Prostate gland (tissue), 2 donors: ENCODE data around the gene ACTC1. TPM values are rescaled to one million over a fixed set of nuclear protein-coding genes. Genes with fewer than 3 reads are reported as not detected.

Source experiments
- DNase-seq: peaks from one replicate; pipeline ENCODE4 v3.0.0-alpha.2; 2019; ENCODE audit warnings: low spot score
- H3K27ac ChIP-seq, 2 donors: fragments of 200-600 bp; sonication (generic); 2 replicates each; pipeline ENCODE4 v1.5.1; 2017 to 2019
- H3K27me3 ChIP-seq: fragments of 200-600 bp; sonication (generic); replicated peaks from 2 replicates; pipeline ENCODE4 v1.5.1; 2019; ENCODE audit not compliant: insufficient read depth
- H3K36me3 ChIP-seq, 2 donors: fragments of 200-600 bp; sonication (generic); 1 replicate in 1 of 2; 2 replicates in 1 of 2; pipeline versions ENCODE4 v1.5.1 to v1.8.1; 2017 to 2019
- H3K4me1 ChIP-seq: fragments of 200-600 bp; sonication (generic); replicated peaks from 2 replicates; pipeline ENCODE4 v1.5.1; 2019
- H3K4me3 ChIP-seq, 2 donors: fragments of 200-600 bp; sonication (generic); 2 replicates each; pipeline ENCODE4 v1.5.1; 2017 to 2019
- H3K9me3 ChIP-seq: fragments of 200-600 bp; sonication (generic); 2 replicates; pipeline ENCODE4 v1.5.1; 2017
- POLR2A ChIP-seq: fragments of 450-650 bp; IDR thresholded peaks from one replicate; pipeline ENCODE4 v1.6.1; 2016; ENCODE audit warnings: antibody characterized with exemption, mild to moderate bottlenecking
- POLR2AphosphoS5 ChIP-seq: sonication (generic); formaldehyde crosslinking; IDR thresholded peaks from one replicate; pipeline ENCODE4 v1.6.1; 2017; ENCODE audit warnings: antibody characterized with exemption
- WGBS: methylation state at CpG from one replicate; pipeline ENCODE4 v1.1.5; 2018; 5-methylcytosine and 5-hydroxymethylcytosine counted together
- intact Hi-C: fragments of 100-400 bp; cut with DNase I; formaldehyde crosslinking; loops from one replicate; pipeline ENCODE4 v1.14.2; 2022
- total RNA-seq, 2 donors: library from RNA; depleted of rRNA; stranded (reverse); fragments of >200 nt; gene quantifications; one replicate each; pipeline ENCODE4 v1.1.0, GENCODE V29; 2016
- TF ChIP-seq, protein P1 (sequence below), 4 experiments: fragments of 200-600 bp in 2 of 4; fragments of 450-650 bp in 2 of 4; sonication (generic) in 2 of 4; IDR thresholded peaks; 1 replicate in 3 of 4; 2 replicates in 1 of 4; pipeline ENCODE4 v1.5.1; 2016 to 2019; ENCODE audit warnings: antibody characterized with exemption in 4 of 4, mild to moderate bottlenecking in 2 of 4, moderate library complexity in 2 of 4

Gene ACTC1
- total RNA-seq, 2 donors from 2014 or later, result 9.6 to 21.5 TPM

DNA sequence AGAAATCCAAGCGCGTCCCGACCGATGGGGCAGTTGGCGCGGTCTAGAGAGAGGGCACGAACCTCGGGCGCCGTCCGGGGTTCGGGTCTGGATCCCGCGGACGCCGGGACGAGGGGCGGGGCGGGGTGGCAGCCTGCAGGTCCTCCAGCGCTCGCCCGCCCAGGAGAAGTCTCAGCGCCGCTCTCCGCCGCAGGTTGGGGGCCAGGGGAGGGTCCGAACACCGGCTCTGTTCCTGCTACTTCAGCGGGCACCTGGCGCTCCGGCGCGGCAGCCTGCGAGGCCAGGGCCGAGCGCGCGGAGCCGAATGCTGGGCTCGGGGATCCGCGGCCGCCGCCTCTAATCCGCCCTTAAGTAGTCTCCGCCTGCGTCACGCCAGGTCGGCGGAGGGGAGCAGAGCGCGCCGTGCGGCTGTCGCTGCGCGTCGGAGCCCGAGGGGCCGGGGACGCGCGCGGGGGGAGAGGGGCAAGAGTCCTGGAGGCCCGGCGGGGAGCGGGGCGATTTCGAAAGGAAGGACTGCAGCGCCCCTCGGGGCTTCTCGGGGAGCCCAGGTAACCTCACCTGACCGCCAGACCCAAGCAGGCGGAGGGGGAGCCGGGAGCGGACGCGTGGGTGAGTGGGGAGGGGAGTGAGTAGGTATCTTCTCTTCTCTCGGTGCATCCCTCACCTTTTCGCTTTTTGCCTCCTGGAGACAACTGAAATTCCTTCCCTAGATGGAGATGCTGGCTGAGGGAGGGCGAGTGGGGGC is 40.5 kb downstream of the ACTC1 start, which contains the start of gene GJD2:
TSS of gene GJD2 (minus strand) at position 325 of the 745 bp plus-strand sequence. CDS start 510 bp downstream, outside the sequence.
- Histone ChIP-seq H3K27me3 (peaks cover 9% of the 10 kb centered on the region), H3K4me3 (peak within 1 kb of the TSS; percentile 14 to 19), H3K9me3 (no peaks in the 10 kb centered on the region), H3K27ac (no peak within 1 kb of the TSS), H3K4me1 (no peaks in the 10 kb centered on the region), H3K36me3 (no peaks in the 10 kb centered on the region)
- TF ChIP-seq POLR2A, result no peak
- TF ChIP-seq, protein P1, sequence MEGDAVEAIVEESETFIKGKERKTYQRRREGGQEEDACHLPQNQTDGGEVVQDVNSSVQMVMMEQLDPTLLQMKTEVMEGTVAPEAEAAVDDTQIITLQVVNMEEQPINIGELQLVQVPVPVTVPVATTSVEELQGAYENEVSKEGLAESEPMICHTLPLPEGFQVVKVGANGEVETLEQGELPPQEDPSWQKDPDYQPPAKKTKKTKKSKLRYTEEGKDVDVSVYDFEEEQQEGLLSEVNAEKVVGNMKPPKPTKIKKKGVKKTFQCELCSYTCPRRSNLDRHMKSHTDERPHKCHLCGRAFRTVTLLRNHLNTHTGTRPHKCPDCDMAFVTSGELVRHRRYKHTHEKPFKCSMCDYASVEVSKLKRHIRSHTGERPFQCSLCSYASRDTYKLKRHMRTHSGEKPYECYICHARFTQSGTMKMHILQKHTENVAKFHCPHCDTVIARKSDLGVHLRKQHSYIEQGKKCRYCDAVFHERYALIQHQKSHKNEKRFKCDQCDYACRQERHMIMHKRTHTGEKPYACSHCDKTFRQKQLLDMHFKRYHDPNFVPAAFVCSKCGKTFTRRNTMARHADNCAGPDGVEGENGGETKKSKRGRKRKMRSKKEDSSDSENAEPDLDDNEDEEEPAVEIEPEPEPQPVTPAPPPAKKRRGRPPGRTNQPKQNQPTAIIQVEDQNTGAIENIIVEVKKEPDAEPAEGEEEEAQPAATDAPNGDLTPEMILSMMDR (IDR thresholded peaks at IDR 0.05), result no peak
- no peak for TF ChIP-seq POLR2AphosphoS5
- intact Hi-C loops, result no loop called here
- 3% methylated on average over 59 of the region's 81 CpGs for WGBS
- DNase-seq, result no peak

DNA sequence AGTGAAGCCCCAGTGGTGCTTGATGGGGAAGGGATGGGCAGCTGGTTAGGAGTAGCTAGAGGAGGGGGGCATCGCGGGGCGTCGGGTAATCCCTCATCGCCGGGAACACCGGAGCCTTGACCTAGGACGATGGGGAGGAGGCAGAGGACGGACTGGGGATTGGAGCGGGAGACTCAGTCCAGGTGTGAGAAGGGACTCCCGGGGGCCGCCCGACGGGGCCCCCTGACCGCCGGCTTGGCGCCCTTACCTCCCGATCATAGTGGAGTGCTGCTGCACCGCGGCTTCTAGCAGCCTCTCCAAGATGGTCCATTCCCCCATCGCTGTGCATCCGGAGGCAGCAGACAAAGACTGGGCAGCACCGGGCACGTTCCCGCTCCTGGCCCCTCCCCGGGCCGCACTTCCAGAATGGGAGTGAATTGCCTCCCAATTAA is 41.2 kb downstream of the ACTC1 start:
- H3K27me3 ChIP-seq, result peaks cover 9% of the 10 kb centered on the region

DNA sequence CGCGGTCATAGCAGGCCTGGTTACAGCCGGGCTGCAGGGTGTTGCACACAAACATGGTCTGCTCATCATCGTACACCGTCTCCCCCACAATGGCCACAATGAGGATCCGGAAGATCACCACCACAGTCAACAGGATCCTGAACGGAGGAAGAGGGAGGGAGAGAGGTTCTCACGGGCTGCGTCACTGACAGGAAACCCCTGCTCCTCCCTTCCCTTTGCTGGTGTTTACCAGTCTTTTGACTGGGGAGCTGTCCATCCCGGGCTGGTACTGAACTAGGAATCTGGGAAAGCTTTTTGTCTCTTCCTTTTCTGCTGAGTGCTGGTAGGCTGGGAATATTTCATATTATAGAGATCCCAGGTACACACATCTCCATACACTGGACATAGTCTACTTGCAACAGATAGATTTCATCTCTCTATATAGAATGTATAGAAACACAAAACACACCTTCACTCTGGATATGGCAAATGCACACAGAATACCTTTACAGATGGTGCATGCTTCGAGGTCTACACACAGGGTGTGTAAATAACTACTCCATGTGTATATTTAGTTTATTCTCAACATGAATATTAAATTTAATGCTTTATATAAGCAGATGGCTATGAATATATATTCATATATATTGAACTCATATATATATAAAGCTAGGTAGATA is 42.0 kb downstream of the ACTC1 start:
- TF ChIP-seq POLR2A, result no peak
- TF ChIP-seq POLR2AphosphoS5, result no peak
- TF ChIP-seq, protein P1 (IDR thresholded peaks at IDR 0.05), result no peak
- H3K36me3 ChIP-seq, result no peaks in the 10 kb centered on the region
- WGBS, result 33% methylated on average over 11 of the region's 11 CpGs
- H3K9me3 ChIP-seq, result no peaks in the 10 kb centered on the region
- no peak overlapping the region for H3K27ac ChIP-seq
- H3K4me3 ChIP-seq, result no peak overlapping the region
- intact Hi-C loops, result no loop called here
- no peaks in the 10 kb centered on the region for H3K4me1 ChIP-seq
- H3K27me3 ChIP-seq, result peaks cover 9% of the 10 kb centered on the region
- DNase-seq, result no peak

More for the DNA sequence above, 41.2 kb downstream of the ACTC1 start:
- Histone ChIP-seq H3K27ac (no peak overlapping the region), H3K36me3 (no peaks in the 10 kb centered on the region), H3K9me3 (no peaks in the 10 kb centered on the region), H3K4me3 (no peak overlapping the region), H3K4me1 (no peaks in the 10 kb centered on the region)
- 6% methylated on average over 27 of the region's 27 CpGs for WGBS
- DNase-seq, result no peak
- intact Hi-C loops, result no loop called here
- TF ChIP-seq POLR2AphosphoS5, result no peak
- no peak for TF ChIP-seq POLR2A
- TF ChIP-seq, protein P1 (IDR thresholded peaks at IDR 0.05), result no peak

DNA sequence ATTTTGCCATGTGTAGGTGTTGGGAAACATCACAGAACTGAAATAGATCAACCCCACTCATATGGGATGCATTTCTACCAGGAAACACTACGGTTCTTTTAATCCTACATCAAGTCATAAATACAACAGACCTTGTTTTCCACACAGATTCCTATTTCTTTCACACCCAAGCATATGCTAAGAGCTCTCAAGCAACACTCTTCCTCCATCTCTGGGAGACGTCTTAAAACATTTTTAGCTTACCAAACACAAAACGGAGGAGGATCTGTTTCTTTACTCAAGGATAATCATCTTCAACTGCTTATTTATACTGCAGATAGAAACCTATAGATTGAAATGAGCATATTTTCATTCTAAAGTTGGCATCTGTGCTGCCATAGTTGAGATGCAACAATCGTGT is 45.7 kb downstream of the ACTC1 start:
- no peaks in the 10 kb centered on the region for H3K4me1 ChIP-seq
- no peak for DNase-seq
- no peaks in the 10 kb centered on the region for H3K36me3 ChIP-seq
- H3K9me3 ChIP-seq, result no peaks in the 10 kb centered on the region
- TF ChIP-seq POLR2A (no peak), POLR2AphosphoS5 (no peak)
- TF ChIP-seq, protein P1 (IDR thresholded peaks at IDR 0.05), result no peak
- 75% methylated on average over 4 of the region's 4 CpGs for WGBS
- H3K4me3 ChIP-seq, result no peak overlapping the region
- peaks cover 3% of the 10 kb centered on the region for H3K27me3 ChIP-seq
- H3K27ac ChIP-seq, result no peak overlapping the region
- intact Hi-C loops, result no loop called here

Other genes with a start within 250 kb of the ACTC1 start
- 100 to 1,000 TPM in 1 of 2 donors, 10 to 100 TPM in 1; 83.0 to 197 TPM for gene GOLGA8B, start 211.9 kb downstream of the ACTC1 start, total RNA-seq
- gene GJD2, start 40.6 kb downstream of the ACTC1 start, total RNA-seq, result not detected
- 10 to 100 TPM; 32.9 to 34.0 TPM for gene AQR, start 174.2 kb upstream of the ACTC1 start, total RNA-seq
- gene ZNF770, start 192.7 kb upstream of the ACTC1 start, total RNA-seq, result 10 to 100 TPM; 29.6 to 32.0 TPM